GM19043 (cell line): Measurements from ENCODE around the gene KANSL3.
A peak's percentile ranks its signal among the peaks of the same experiment; 100 is the strongest.
"Not testable (repeated sequence)": the region's sequence is repeated elsewhere in the genome, so short reads cannot be mapped to it uniquely, and the experiment has no call there.

Source experiments
- ATAC-seq: cut with Tn5 transposase; IDR thresholded peaks from one replicate; pipeline ENCODE4 v1.9.1; 2021; ENCODE audit warnings: low read depth; ENCODE audit not compliant: unreplicated experiment

KANSL3 gene

GRCh38 chr2:96655526-96655925, 17.4 kb upstream of the KANSL3 start:
- ATAC-seq: no peak

- ATAC-seq: not testable (repeated sequence)
Observed at GRCh38 chr2:96654791-96655190, 16.7 kb upstream of the KANSL3 start.

- ATAC-seq: no peak
Observed at GRCh38 chr2:96651793-96652192, 13.7 kb upstream of the KANSL3 start.

GRCh38 chr2:96649342-96649741, 11.2 kb upstream of the KANSL3 start:
- ATAC-seq: no peak

- no peak for ATAC-seq
Observed at GRCh38 chr2:96648306-96648930, 10.3 kb upstream of the KANSL3 start.

GRCh38 chr2:96647681-96648080, 9.6 kb upstream of the KANSL3 start:
- no peak for ATAC-seq

- ATAC-seq: no peak
Observed at GRCh38 chr2:96642564-96643360, 4.7 kb upstream of the KANSL3 start, which contains the start of gene FER1L5. FER1L5 (plus strand) TSS chr2:96642764; CDS start chr2:96642837, 73 bp downstream.

GRCh38 chr2:96637385-96638143, 548 bp downstream of the KANSL3 start:
- peak; percentile 67 for ATAC-seq

- ATAC-seq: no peak
Observed at GRCh38 chr2:96636551-96637171, 1.5 kb downstream of the KANSL3 start.

- ATAC-seq: no peak
Observed at GRCh38 chr2:96633641-96634040, 4.5 kb downstream of the KANSL3 start.

- ATAC-seq: no peak
Observed at GRCh38 chr2:96631804-96632435, 6.2 kb downstream of the KANSL3 start.

GRCh38 chr2:96626553-96626942, 11.6 kb downstream of the KANSL3 start:
- no peak for ATAC-seq

- ATAC-seq: no peak
Observed at GRCh38 chr2:96625571-96626552, 12.2 kb downstream of the KANSL3 start.

GRCh38 chr2:96623116-96623515, 15.0 kb downstream of the KANSL3 start:
- ATAC-seq: no peak

GRCh38 chr2:96622544-96622943, 15.6 kb downstream of the KANSL3 start:
- no peak for ATAC-seq

- no peak for ATAC-seq
Observed at GRCh38 chr2:96618596-96619283, 19.4 kb downstream of the KANSL3 start.

- no peak for ATAC-seq
Observed at GRCh38 chr2:96617012-96617411, 21.1 kb downstream of the KANSL3 start.

- no peak for ATAC-seq
Observed at GRCh38 chr2:96616535-96616934, 21.6 kb downstream of the KANSL3 start.

- ATAC-seq: no peak
Observed at GRCh38 chr2:96616128-96616527, 22.0 kb downstream of the KANSL3 start.
